ENCODE results near the gene VPS13C.

DNA sequence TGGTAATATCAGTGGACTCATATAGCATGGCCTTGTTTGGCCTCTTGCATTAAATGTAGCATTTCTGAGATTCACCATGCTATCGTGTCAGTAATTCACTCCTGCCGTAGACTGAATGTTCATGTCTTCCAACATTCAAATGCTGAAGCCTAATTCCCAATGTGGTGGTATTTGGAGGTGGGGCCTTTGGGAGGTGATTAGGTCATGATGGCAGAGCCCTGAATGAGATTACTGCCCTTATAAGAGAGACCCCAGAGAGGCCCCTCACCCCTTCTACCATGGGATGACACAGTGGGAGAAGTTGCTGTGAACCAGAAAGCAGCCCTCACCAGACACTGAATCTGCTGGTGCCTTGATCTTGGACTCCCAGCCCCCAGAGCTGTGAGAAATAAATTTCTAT, 241.4 kb downstream of the VPS13C start:
- TF ChIP-seq, protein P1, sequence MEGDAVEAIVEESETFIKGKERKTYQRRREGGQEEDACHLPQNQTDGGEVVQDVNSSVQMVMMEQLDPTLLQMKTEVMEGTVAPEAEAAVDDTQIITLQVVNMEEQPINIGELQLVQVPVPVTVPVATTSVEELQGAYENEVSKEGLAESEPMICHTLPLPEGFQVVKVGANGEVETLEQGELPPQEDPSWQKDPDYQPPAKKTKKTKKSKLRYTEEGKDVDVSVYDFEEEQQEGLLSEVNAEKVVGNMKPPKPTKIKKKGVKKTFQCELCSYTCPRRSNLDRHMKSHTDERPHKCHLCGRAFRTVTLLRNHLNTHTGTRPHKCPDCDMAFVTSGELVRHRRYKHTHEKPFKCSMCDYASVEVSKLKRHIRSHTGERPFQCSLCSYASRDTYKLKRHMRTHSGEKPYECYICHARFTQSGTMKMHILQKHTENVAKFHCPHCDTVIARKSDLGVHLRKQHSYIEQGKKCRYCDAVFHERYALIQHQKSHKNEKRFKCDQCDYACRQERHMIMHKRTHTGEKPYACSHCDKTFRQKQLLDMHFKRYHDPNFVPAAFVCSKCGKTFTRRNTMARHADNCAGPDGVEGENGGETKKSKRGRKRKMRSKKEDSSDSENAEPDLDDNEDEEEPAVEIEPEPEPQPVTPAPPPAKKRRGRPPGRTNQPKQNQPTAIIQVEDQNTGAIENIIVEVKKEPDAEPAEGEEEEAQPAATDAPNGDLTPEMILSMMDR (IDR thresholded peaks at IDR 0.05; ENCODE audit: low read length) = no peak
- no peak for TF ChIP-seq EZH2 (IDR thresholded peaks at IDR 0.05; ENCODE audit: borderline replicate concordance, low read length)

All from OCI-LY1 (cell line).